HG03342 (cell line): ENCODE results near the gene RPS27L.
"Not testable (repeated sequence)": the region's sequence is repeated elsewhere in the genome, so short reads cannot be mapped to it uniquely, and the experiment has no call there.

Experiments
- ATAC-seq: cut with Tn5 transposase; IDR thresholded peaks from one replicate; pipeline ENCODE4 v1.9.1; 2021; ENCODE audit warnings: mild to moderate bottlenecking, moderate library complexity; ENCODE audit not compliant: unreplicated experiment

The RPS27L gene

DNA sequence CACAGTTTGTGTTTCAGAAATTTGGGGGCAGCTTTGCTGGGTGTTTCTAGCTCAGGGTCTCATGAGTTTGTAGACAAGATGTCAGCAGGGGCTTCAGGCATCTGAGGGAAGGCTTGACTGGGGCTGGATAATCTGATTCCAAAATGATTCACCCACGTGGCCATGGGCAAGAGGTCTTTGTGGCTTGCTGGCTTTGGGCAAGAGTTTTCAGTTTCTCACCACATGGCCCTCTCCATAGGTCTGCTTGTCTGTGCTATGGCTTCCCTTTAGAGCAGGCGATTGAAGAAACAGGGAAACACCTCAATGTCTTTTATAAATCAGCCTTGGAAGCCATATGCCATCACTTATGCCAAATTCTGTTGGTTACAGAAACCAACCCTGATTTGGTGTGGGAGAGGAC lies 11.9 kb downstream of the RPS27L start:
- ATAC-seq = no peak

- no peak for ATAC-seq
These were observed 16.3 kb downstream of the RPS27L start for GRCh38 chr15:63140936-63141335.

GRCh38 chr15:63136742-63137141 lies 20.5 kb downstream of the RPS27L start:
- no peak for ATAC-seq

DNA sequence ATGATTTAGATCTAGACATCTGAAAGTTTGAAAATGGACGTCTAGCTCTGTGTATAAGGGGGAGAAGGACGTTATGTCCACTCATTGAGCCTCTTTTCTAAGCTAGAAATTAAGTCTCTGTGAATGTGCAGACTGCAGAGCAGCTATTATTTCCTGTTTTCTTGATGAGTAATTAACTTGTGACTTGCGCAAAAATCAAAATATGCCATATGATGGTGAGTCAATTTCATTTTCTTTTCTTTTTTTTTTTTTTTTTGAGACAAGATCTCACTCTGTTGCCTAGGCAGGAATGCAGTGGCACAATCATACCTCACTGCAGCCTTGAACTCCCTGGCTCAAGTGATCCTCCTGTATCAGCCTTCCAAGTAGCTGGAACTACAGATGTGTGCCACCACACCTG lies 21.5 kb downstream of the RPS27L start:
- ATAC-seq = no peak

DNA sequence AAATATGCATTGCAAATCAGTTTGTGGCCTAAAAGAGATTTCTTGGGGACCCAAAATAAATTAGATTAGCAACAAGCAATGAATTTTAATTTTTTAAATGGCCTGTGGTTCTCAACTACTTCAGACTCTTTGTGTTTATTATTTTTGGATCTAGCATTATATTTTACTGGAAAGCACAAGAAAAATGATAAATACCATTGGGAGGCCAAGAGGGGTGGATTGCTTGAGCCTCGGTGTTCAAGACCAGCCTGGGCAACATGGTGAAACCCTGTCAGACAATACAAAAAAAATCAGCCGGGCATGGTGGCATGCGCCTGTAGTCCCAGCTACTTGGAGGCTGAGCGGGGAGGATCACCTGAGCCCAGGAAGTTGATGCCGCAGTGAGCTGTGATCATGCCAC lies 22.0 kb downstream of the RPS27L start:
- no peak for ATAC-seq

- ATAC-seq = no peak
These were observed 22.9 kb downstream of the RPS27L start for GRCh38 chr15:63134245-63134985.

DNA sequence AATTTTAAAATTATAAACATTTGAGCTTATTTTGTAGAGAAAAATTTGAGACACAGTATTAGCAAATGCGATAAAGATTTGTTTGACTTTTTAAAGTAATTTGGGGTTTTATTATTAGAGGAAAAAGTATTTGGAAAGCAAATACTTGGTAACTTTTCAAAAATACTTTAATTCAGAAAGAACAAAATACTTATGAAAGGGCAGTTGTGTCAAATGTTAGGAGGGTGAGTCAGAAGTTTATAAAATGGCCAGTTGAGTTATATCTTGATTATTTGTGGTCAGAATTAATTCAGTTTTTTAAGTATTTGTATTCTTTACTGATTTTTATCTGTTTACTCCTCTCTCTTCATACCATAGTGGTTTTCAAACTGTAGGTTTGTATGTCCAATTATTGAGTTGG lies 23.5 kb downstream of the RPS27L start:
- ATAC-seq = no peak

GRCh38 chr15:63126726-63127125 lies 30.6 kb downstream of the RPS27L start:
- no peak for ATAC-seq

DNA sequence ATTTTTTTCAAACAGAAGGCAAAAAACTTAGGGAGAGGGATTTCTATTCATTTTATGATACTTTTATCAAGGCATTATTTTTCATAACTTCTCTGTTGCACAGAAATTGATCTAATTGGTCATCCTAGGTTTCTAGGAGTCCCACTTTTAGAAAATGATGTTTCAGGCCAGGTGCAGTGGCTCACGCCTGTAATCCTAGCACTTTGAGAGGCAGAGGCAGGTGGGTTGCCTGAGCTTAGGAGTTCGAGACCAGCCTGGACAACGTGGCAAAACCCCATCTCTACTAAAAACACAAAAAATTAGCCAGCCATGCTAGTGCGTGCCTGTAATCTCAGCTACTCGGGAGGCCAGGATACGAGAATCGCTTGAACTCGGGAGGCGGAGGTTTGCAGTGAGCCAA lies 32.8 kb downstream of the RPS27L start:
- ATAC-seq = no peak

DNA sequence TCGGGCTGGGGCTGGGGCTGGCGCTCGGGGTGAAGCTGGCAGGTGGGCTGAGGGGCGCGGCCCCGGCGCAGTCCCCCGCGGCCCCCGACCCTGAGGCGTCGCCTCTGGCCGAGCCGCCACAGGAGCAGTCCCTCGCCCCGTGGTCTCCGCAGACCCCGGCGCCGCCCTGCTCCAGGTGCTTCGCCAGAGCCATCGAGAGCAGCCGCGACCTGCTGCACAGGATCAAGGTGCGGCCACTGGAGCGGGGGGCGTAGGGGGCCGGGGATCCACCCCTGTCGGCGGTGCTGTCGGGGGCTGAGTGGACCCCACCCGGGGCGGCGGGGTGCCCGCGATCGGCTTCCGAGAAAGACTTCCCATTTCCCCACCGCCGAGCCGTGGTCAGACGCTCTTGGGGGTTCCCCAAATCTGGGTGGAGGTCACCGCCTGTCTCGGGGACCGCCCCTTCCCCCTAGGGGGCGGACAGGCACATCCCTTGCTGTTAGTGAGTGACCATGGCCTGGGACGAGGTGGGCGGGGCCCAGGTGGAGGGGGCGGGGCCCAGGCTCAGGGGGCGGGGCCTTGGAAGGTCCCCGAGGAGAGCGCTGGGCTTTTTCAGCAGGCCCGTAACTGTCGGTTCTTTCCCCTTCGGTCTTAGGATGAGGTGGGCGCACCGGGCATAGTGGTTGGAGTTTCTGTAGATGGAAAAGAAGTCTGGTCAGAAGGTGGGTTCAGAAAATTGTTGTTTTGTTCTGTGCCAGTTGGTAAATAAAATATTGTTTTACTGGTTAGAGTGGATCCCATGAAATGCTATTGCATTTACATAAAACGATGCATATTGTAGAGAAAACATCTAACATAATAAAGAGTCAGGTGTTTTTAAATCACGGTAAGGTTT lies 35.0 kb downstream of the RPS27L start:
- ATAC-seq = peak; percentile 75

GRCh38 chr15:63121382-63122001 lies 35.8 kb downstream of the RPS27L start, which contains the start of gene LACTB:
TSS of gene LACTB (plus strand) at chr15:63121861. CDS start at chr15:63121872, 11 bp downstream.
- peak; percentile 75 for ATAC-seq

- no peak for ATAC-seq
These were observed 38.4 kb downstream of the RPS27L start for GRCh38 chr15:63118854-63119253.

GRCh38 chr15:63114465-63114864 lies 42.8 kb downstream of the RPS27L start:
- no peak for ATAC-seq

DNA sequence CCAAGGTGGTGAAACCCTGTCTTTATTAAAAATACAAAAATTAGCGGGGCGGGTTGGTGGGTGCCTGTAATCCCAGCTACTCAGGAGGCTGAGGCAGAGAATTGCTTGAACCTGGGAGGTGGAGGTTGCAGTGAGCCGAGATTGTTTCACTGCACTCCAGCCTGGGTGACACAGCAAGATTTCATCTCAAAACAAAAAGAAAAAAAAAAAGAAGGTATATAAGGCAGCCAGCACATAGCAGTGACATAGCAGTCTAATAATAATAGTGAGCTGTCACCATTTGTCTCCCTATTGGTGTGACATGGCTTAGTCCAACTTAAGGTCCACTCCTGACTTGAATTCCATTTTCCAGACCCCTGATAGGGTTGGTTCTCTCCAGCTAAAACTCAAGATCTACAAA lies 44.4 kb downstream of the RPS27L start:
- ATAC-seq = no peak

DNA sequence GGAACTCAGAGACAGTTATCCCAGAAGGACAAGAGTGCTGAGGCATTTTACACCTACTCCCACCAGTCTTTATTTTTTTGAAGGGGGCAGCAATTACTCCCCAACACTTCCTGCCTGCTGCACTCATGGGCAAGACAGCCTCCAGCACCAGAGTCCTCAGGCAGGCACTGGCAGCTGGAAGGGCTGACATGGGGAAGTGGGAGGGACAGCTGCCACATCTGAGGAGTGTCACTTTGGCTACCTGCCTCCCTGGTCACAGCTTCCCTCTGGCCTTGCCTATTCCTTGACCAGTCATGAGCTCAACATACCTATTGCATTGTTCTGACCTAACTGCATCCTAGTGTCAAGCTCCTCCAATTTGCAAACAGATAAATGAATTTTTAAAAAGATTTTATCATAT lies 45.8 kb downstream of the RPS27L start:
- ATAC-seq = no peak

DNA sequence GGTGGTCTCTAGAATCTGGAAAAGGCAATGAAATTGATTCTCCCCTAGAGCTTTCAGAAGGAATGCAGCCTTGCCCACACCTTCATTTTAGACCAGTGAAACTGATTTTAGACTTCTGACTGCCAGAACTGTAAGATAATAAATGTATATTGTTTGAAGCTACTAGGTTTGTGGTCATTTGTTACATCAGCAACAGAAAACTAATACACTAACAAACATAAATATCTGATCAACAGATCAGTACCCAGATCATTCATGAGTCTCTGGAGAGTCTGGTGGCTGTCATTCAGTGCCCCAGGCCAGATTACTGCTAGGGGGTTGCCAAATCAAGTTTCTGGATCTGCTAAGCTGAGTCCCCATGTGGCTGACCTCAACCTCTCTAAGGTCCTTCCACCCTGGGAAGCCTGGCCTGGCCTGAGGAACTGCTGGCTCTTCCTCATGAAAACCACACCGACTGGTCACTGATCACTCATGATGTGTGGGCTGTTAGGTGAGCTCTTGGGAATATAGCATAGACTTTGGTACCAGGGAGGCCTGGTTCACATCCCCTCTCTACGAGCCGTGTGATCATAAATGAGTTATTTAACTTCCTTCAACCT lies 46.8 kb downstream of the RPS27L start:
- no peak for ATAC-seq

DNA sequence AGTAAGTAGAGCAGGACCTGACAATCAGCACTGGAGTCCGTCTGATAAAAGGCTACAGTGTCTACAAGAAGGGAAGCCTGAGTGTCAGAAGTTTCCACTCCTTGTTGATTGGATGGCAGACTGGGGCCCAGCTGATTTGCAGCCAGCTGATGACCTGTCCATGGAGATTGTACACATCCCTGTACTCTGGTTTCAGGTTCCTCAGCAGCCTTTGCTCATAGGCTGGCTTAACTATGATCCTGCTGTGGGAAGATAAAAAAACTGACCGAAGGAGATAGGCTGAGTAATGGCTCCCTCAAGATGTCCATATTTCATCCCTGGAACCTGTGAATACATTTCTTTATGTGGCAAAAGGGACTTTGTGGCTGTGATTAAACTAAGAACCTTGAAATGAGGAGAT lies 47.4 kb downstream of the RPS27L start:
- ATAC-seq = no peak

DNA sequence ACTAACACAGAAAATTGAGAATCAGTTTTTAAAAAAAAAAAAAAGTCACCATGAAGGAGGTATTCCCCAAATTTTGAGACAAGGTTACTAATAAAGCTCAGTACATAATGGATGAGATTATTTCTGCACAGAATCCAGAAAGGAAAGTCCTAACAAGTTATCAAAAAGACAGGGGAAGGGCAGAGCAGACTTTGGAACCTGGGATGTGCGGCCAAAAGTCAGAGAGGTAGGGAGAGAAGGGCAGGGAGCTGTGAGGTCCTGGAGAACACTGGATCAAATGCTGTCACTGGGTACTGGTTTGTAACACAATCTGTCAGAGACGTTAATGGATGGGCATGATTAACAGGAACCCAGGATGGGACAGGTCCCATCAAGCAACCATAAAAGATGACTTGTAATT lies 47.8 kb downstream of the RPS27L start:
- ATAC-seq = no peak

- ATAC-seq = no peak
These were observed 49.3 kb downstream of the RPS27L start for GRCh38 chr15:63107895-63108546.

GRCh38 chr15:63105354-63105753 lies 51.9 kb downstream of the RPS27L start:
- ATAC-seq = not testable (repeated sequence)

GRCh38 chr15:63104727-63105126 lies 52.5 kb downstream of the RPS27L start:
- ATAC-seq = no peak
